Gastrocnemius medialis (tissue), 4 donors: ENCODE data around the gene ANKRD13B. TPM values are rescaled to one million over a fixed set of nuclear protein-coding genes. Genes with fewer than 3 reads are reported as not detected.

Source experiments
- ATAC-seq, 2 donors: fragments of 150-250 bp; one replicate each; pipeline ENCODE4 v1.9.1; 2016
- DNase-seq, 2 donors: peaks; one replicate each; pipeline ENCODE4 v3.0.0-alpha.2; 2019
- H3K27ac ChIP-seq, 4 donors: fragments of 200-600 bp; sonication (generic); 1 replicate in 1 of 4; 2 replicates in 3 of 4; pipeline ENCODE4 v1.5.1; 2016 to 2018; ENCODE audit warnings: mild to moderate bottlenecking in 2 of 4, moderate library complexity in 1 of 4
- H3K27me3 ChIP-seq, 3 donors: fragments of 200-600 bp; sonication (generic) in 2 of 3; 1 replicate in 1 of 3; 2 replicates in 2 of 3; pipeline versions ENCODE4 v1.5.1 to v1.6.0; 2016 to 2019; ENCODE audit warnings: mild to moderate bottlenecking in 1 of 3, moderate library complexity in 1 of 3
- H3K36me3 ChIP-seq, 2 donors: fragments of 200-600 bp; sonication (generic) in 1 of 2; one replicate each; pipeline ENCODE4 v1.5.1; 2017 to 2018
- H3K4me1 ChIP-seq, 2 donors: fragments of 200-600 bp; sonication (generic) in 1 of 2; one replicate each; pipeline ENCODE4 v1.5.1; 2016 to 2017; ENCODE audit warnings: mild to moderate bottlenecking in 2 of 2
- H3K4me3 ChIP-seq, 4 donors: fragments of 200-600 bp; sonication (generic) in 3 of 4; 1 replicate in 1 of 4; 2 replicates in 3 of 4; pipeline ENCODE4 v1.5.1; 2016 to 2019; ENCODE audit warnings: mild to moderate bottlenecking in 2 of 4
- H3K9me3 ChIP-seq, 3 donors: fragments of 200-600 bp; sonication (generic) in 2 of 3; 1 replicate in 1 of 3; 2 replicates in 2 of 3; pipeline ENCODE4 v1.5.1; 2016 to 2019
- CTCF ChIP-seq, 5 experiments: fragments of 450-650 bp in 3 of 5; fragments of 200-600 bp in 2 of 5; sonication (generic) in 2 of 5; IDR thresholded peaks in 4 of 5; conservative IDR thresholded peaks in 1 of 5; 1 replicate in 4 of 5; 2 replicates in 1 of 5; pipeline ENCODE4 v1.5.1; 2016 to 2019; ENCODE audit warnings: antibody characterized with exemption in 5 of 5, mild to moderate bottlenecking in 3 of 5, moderate library complexity in 3 of 5
- POLR2A ChIP-seq, 2 donors: fragments of 450-650 bp; IDR thresholded peaks; one replicate each; pipeline ENCODE4 v1.6.1; 2017; ENCODE audit warnings: antibody characterized with exemption in 2 of 2, mild to moderate bottlenecking in 2 of 2, moderate library complexity in 2 of 2
- in situ Hi-C, 4 donors: fragments of 200-750 bp; cut with MboI; loops; one replicate each; pipeline versions ENCODE4 v1.15.0 to v1.8.0; 2017; ENCODE audit warnings: low sequenced_read_pairs in 4 of 4
- intact Hi-C: fragments of 100-400 bp; cut with DNase I; formaldehyde crosslinking; loops from one replicate; pipeline ENCODE4 v1.15.1; 2023; ENCODE audit warnings: low total_unique reads
- total RNA-seq, 4 donors: library from RNA; depleted of rRNA; stranded (reverse); fragments of >200 nt; gene quantifications; one replicate each; pipeline versions ENCODE4 v1.1.0 to v1.2.3, GENCODE V29; 2016

ANKRD13B gene
- total RNA-seq, 4 donors from 2014 or later: 8.2 to 11.5 (median 9.2) TPM

- DNase-seq (no peak), ATAC-seq (no peak)
- Histone ChIP-seq H3K36me3 (peaks cover 0 to 33% of the 10 kb centered on the region in 2 donors), H3K9me3 (no peaks in the 10 kb centered on the region), H3K4me1 (peaks cover 77 to 82% of the 10 kb centered on the region in 2 donors), H3K4me3 (no peak overlapping the region), H3K27me3 (no peaks in the 10 kb centered on the region), H3K27ac (peak overlapping the region; percentile 97 to 100 (median 98))
- in situ Hi-C loops (loop anchor here (10.0 kb wide), 4 partner anchors 71 to 131 kb away; no protein-coding TSS in a partner anchor), intact Hi-C loops (loop anchor here (2.0 to 5.0 kb wide), 2 partner anchors 33 to 119 kb away; no protein-coding TSS in a partner anchor)
- TF ChIP-seq CTCF (IDR thresholded peaks at IDR 0.05 in 4 of 5, conservative IDR thresholded peaks at IDR 0.05 in 1 of 5) (no peak), POLR2A (IDR thresholded peaks at IDR 0.05) (no peak)
These were observed 50.9 kb downstream of the ANKRD13B start for GRCh38 chr17:29643817-29644160.

GRCh38 chr17:29645515-29646051, 52.7 kb downstream of the ANKRD13B start:
- H3K27ac ChIP-seq: peak overlapping the region; percentile 97 to 100 (median 98)
- H3K4me1 ChIP-seq: peaks cover 62 to 68% of the 10 kb centered on the region in 2 donors
- intact Hi-C loops: no loop called here
- in situ Hi-C loops: loop anchor here (10.0 kb wide), 4 partner anchors 69 to 129 kb away; no protein-coding TSS in a partner anchor
- no peaks in the 10 kb centered on the region for H3K27me3 ChIP-seq
- TF ChIP-seq CTCF (IDR thresholded peaks at IDR 0.05 in 4 of 5, conservative IDR thresholded peaks at IDR 0.05 in 1 of 5) (no peak), POLR2A (IDR thresholded peaks at IDR 0.05) (peak; percentile 18 to 46)
- DNase-seq (peak; percentile 95 to 97), ATAC-seq (peak; percentile 55 to 65)
- no peak overlapping the region for H3K4me3 ChIP-seq
- peaks cover 0 to 50% of the 10 kb centered on the region in 2 donors for H3K36me3 ChIP-seq
- no peaks in the 10 kb centered on the region for H3K9me3 ChIP-seq

DNA sequence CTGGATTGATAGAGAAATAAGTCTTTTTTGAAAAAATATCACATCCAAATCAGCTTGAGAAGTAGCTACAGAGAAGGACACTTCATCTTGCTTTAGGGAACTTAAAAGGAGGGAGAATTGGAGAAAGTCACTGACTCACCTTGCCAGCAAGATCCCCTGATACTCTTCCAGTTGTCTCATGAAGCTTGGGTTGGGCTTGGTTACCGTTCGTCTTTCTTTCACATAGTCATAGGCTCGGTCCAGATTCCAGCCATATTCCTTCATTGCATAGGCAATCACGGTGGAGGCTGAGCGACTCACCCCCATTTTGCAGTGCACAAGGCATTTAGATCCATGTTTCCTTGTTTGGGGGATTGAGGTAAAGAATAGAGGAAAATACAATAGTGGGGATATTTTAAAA, 55.1 kb downstream of the ANKRD13B start:
- DNase-seq: no peak
- TF ChIP-seq CTCF (IDR thresholded peaks at IDR 0.05 in 4 of 5, conservative IDR thresholded peaks at IDR 0.05 in 1 of 5) (no peak), POLR2A (IDR thresholded peaks at IDR 0.05) (no peak)
- H3K4me3 ChIP-seq: no peak overlapping the region
- no peaks in the 10 kb centered on the region for H3K27me3 ChIP-seq
- no peaks in the 10 kb centered on the region for H3K9me3 ChIP-seq
- H3K36me3 ChIP-seq: peaks cover 0 to 68% of the 10 kb centered on the region in 2 donors
- peak overlapping the region; percentile 97 to 100 (median 98) for H3K27ac ChIP-seq
- no peak for ATAC-seq
- H3K4me1 ChIP-seq: peaks cover 39 to 46% of the 10 kb centered on the region in 2 donors
- in situ Hi-C loops (loop anchor here (10.0 kb wide), 4 partner anchors 67 to 127 kb away; no protein-coding TSS in a partner anchor), intact Hi-C loops (no loop called here)

DNA sequence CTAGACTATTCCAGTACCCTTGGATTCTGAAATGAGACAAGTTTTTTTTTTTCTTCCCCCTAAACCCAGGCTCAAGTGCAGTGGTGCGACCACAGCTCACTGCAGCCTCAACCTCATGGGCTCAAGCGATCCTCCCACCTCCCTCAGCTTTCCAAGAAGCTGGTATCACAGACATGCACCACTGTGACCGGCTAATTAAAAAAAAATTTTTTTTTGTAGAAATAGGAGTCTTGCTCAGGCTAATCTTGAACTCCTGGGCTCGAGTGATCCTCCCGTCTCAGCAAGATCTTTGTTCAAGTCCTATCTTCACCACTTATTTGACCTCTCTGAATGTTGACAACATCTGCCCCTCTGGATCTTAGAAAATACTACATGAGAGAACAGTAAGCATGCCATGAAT, 56.4 kb downstream of the ANKRD13B start:
- TF ChIP-seq POLR2A (IDR thresholded peaks at IDR 0.05) (no peak), CTCF (IDR thresholded peaks at IDR 0.05 in 4 of 5, conservative IDR thresholded peaks at IDR 0.05 in 1 of 5) (no peak)
- H3K9me3 ChIP-seq: no peaks in the 10 kb centered on the region
- H3K4me3 ChIP-seq: no peak overlapping the region
- in situ Hi-C loops (loop anchor here (10.0 kb wide), 4 partner anchors 65 to 125 kb away; no protein-coding TSS in a partner anchor), intact Hi-C loops (no loop called here)
- peaks cover 0 to 74% of the 10 kb centered on the region in 2 donors for H3K36me3 ChIP-seq
- H3K27ac ChIP-seq: peak overlapping the region; percentile 97 to 100 (median 98)
- no peaks in the 10 kb centered on the region for H3K27me3 ChIP-seq
- DNase-seq (no peak), ATAC-seq (no peak)
- H3K4me1 ChIP-seq: peaks cover 25 to 32% of the 10 kb centered on the region in 2 donors
